H9 (cell line): Measurements from ENCODE around the gene DNAH12. TPM values are rescaled to one million over a fixed set of nuclear protein-coding genes. Genes with fewer than 3 reads are reported as not detected.

ENCODE experiments used
- DNase-seq: peaks from one replicate; pipeline ENCODE4 v3.0.0-alpha.2; 2017
- H2AFZ ChIP-seq: one replicate; pipeline ENCODE4 v1.6.1; 2013; ENCODE audit warnings: mild to moderate bottlenecking, low read length, control low read depth, moderate library complexity
- H2AK5ac ChIP-seq: 2 replicates; pipeline ENCODE4 v1.6.1; 2013; ENCODE audit warnings: low read length, control low read depth, mixed read lengths; ENCODE audit not compliant: insufficient read length
- H2BK120ac ChIP-seq: one replicate; pipeline ENCODE4 v1.6.1; 2013; ENCODE audit warnings: low read depth, mild to moderate bottlenecking, low read length, control low read depth, inconsistent platforms; ENCODE audit not compliant: poor library complexity, severe bottlenecking
- H2BK12ac ChIP-seq: 2 replicates; pipeline ENCODE4 v1.6.1; 2013; ENCODE audit warnings: low read length, control low read depth, mixed read lengths, low read depth; ENCODE audit not compliant: insufficient read length
- H2BK15ac ChIP-seq: 2 replicates; pipeline ENCODE4 v1.6.1; 2013; ENCODE audit warnings: low read depth, low read length, control low read depth
- H2BK20ac ChIP-seq: one replicate; pipeline ENCODE4 v1.6.1; 2013; ENCODE audit warnings: low read depth, mild to moderate bottlenecking, low read length, control low read depth, inconsistent platforms; ENCODE audit not compliant: poor library complexity, severe bottlenecking
- H2BK5ac ChIP-seq: 2 replicates; pipeline ENCODE4 v1.6.1; 2013; ENCODE audit warnings: low read length, control low read depth, mixed read lengths; ENCODE audit not compliant: insufficient read length
- H3K14ac ChIP-seq: 2 replicates; pipeline ENCODE4 v1.6.1; 2013; ENCODE audit warnings: low read length, control low read depth; ENCODE audit not compliant: insufficient read depth
- H3K18ac ChIP-seq: 2 replicates; pipeline ENCODE4 v1.6.1; 2013; ENCODE audit warnings: low read depth, mild to moderate bottlenecking, mixed read lengths, low read length, control low read depth; ENCODE audit not compliant: insufficient read length
- H3K23ac ChIP-seq: 2 replicates; pipeline ENCODE4 v1.6.1; 2013; ENCODE audit warnings: low read length, control low read depth, mixed read lengths, low read depth; ENCODE audit not compliant: insufficient read length
- H3K23me2 ChIP-seq: 2 replicates; pipeline ENCODE4 v1.6.1; 2013; ENCODE audit warnings: low read depth, mild to moderate bottlenecking, mixed read lengths, low read length, control low read depth; ENCODE audit not compliant: insufficient read length, poor library complexity, severe bottlenecking
- H3K27ac ChIP-seq: 2 replicates; pipeline ENCODE4 v1.5.1; 2013; ENCODE audit warnings: low read length, control low read depth, mixed read lengths, low read depth; ENCODE audit not compliant: insufficient read length
- H3K27me3 ChIP-seq: 2 replicates; pipeline ENCODE4 v1.6.1; 2013; ENCODE audit warnings: low read length, control low read depth, inconsistent platforms; ENCODE audit not compliant: insufficient read depth
- H3K4ac ChIP-seq: 2 replicates; pipeline ENCODE4 v1.6.1; 2013; ENCODE audit warnings: low read depth, mild to moderate bottlenecking, control low read depth, inconsistent platforms, low read length, moderate library complexity
- H3K4me1 ChIP-seq: 2 replicates; pipeline ENCODE4 v1.6.1; 2013; ENCODE audit warnings: low read length, control low read depth, inconsistent platforms; ENCODE audit not compliant: insufficient read depth
- H3K4me2 ChIP-seq: 2 replicates; pipeline ENCODE4 v1.6.1; 2013; ENCODE audit warnings: low read length, control low read depth, mixed read lengths; ENCODE audit not compliant: insufficient read length, insufficient read depth
- H3K56ac ChIP-seq: 2 replicates; pipeline ENCODE4 v1.6.1; 2013; ENCODE audit warnings: low read depth, mild to moderate bottlenecking, mixed read lengths, low read length, control low read depth; ENCODE audit not compliant: insufficient read length
- H3K79me1 ChIP-seq: 2 replicates; pipeline ENCODE4 v1.6.1; 2013; ENCODE audit warnings: low read depth, mild to moderate bottlenecking, moderate library complexity, low read length, control low read depth, inconsistent platforms; ENCODE audit not compliant: insufficient read depth, poor library complexity, severe bottlenecking
- H3K79me2 ChIP-seq: 2 replicates; pipeline ENCODE4 v1.6.1; 2013; ENCODE audit warnings: low read length, control low read depth, inconsistent platforms; ENCODE audit not compliant: insufficient read depth
- H3K9ac ChIP-seq: 2 replicates; pipeline ENCODE4 v1.6.1; 2013; ENCODE audit warnings: low read length, control low read depth, mixed read lengths; ENCODE audit not compliant: insufficient read length; ENCODE audit errors: extremely low read depth
- H3K9me3 ChIP-seq: one replicate; pipeline ENCODE4 v1.6.1; 2013; ENCODE audit warnings: low read depth, low read length, inconsistent platforms; ENCODE audit not compliant: control insufficient read depth
- H3T11ph ChIP-seq: one replicate; pipeline ENCODE4 v1.6.1; 2013; ENCODE audit warnings: mild to moderate bottlenecking, low read length, control low read depth, inconsistent platforms
- H4K20me1 ChIP-seq: one replicate; pipeline ENCODE4 v1.6.1; 2013; ENCODE audit not compliant: control insufficient read depth, insufficient read length, insufficient read depth
- H4K5ac ChIP-seq: 2 replicates; pipeline ENCODE4 v1.6.1; 2013; ENCODE audit warnings: low read depth, mild to moderate bottlenecking, mixed read lengths, low read length, control low read depth; ENCODE audit not compliant: insufficient read length
- H4K8ac ChIP-seq: replicated peaks from 2 replicates; pipeline ENCODE4 v1.6.1; 2013; ENCODE audit warnings: low read length, control low read depth, mixed read lengths, low read depth; ENCODE audit not compliant: insufficient read length
- H4K91ac ChIP-seq: 2 replicates; pipeline ENCODE4 v1.6.1; 2013; ENCODE audit warnings: low read depth, mild to moderate bottlenecking, moderate library complexity, mixed read lengths, low read length, control low read depth; ENCODE audit not compliant: insufficient read length
- H3K27ac Mint-ChIP-seq, 3 experiments: 2 replicates in 2 of 3; 3 replicates in 1 of 3; pipeline ENCODE4 v1.8.0; 2020 to 2021; ENCODE audit warnings: mixed read lengths in 3 of 3, mild to moderate bottlenecking in 1 of 3, moderate library complexity in 1 of 3
- H3K27me3 Mint-ChIP-seq: 2 replicates; pipeline ENCODE4 v1.8.0; 2021; ENCODE audit warnings: low read depth, mild to moderate bottlenecking, moderate library complexity, mixed read lengths
- H3K36me3 Mint-ChIP-seq, 3 experiments: 2 replicates in 2 of 3; 3 replicates in 1 of 3; pipeline ENCODE4 v1.8.0; 2020 to 2021; ENCODE audit warnings: low read depth in 3 of 3, mixed read lengths in 3 of 3; ENCODE audit not compliant: insufficient read depth in 1 of 3
- H3K4me1 Mint-ChIP-seq, 2 experiments: 2 replicates each; pipeline ENCODE4 v1.8.0; 2020; ENCODE audit warnings: mixed read lengths in 2 of 2
- H3K4me3 Mint-ChIP-seq, 2 experiments: 2 replicates in 1 of 2; 3 replicates in 1 of 2; pipeline ENCODE4 v1.8.0; 2020 to 2021; ENCODE audit warnings: mild to moderate bottlenecking in 2 of 2, mixed read lengths in 2 of 2, moderate library complexity in 1 of 2
- H3K9me3 Mint-ChIP-seq, 2 experiments: 2 replicates in 1 of 2; 3 replicates in 1 of 2; pipeline ENCODE4 v1.8.0; 2020; ENCODE audit warnings: mild to moderate bottlenecking in 2 of 2, mixed read lengths in 2 of 2, moderate library complexity in 1 of 2
- CTCF ChIP-seq: fragments of 200-600 bp; sonication (generic); conservative IDR thresholded peaks from 3 replicates; pipeline ENCODE4 v1.8.0; 2021; ENCODE audit warnings: antibody characterized with exemption, mild to moderate bottlenecking
- WGBS: extraction: QIAGEN DNeasy Blood & Tissue Kit; methylation state at CpG from one replicate; pipeline ENCODE4 v1.1.7; 2013; ENCODE audit warnings: missing lambda C conversion rate, low lambda C conversion rate, mixed read lengths; ENCODE audit not compliant: insufficient read length; ENCODE audit errors: extremely low coverage; 5-methylcytosine and 5-hydroxymethylcytosine counted together
- total RNA-seq: library from RNA; stranded (reverse); gene quantifications from 2 replicates; pipeline ENCODE4 v1.2.1, GENCODE V29; 2021

DNAH12 gene
- total RNA-seq, 1 experiment from 2014 or later = not detected

- no peaks in the 10 kb centered on the region for H3K27me3 Mint-ChIP-seq
- H4K20me1 ChIP-seq = no peaks in the 10 kb centered on the region
- TF ChIP-seq CTCF = no peak
- no peak for DNase-seq
- H3K27ac Mint-ChIP-seq = peak overlapping the region in 2 of 3 experiments; percentile 16 to 19; a peak in 1 of 7 replicates
- H2AK5ac ChIP-seq = no peak overlapping the region
- H3K4me3 Mint-ChIP-seq = no peak overlapping the region
- no peak overlapping the region for H4K5ac ChIP-seq
- H3K4me1 Mint-ChIP-seq = peaks cover 0 to 7% of the 10 kb centered on the region in 2 experiments; a peak in 1 of 4 replicates
- no peaks in the 10 kb centered on the region for H3K27me3 ChIP-seq
- H3K9me3 Mint-ChIP-seq = no peaks in the 10 kb centered on the region
- no CpG with 5 or more reads among the region's 6 CpGs for WGBS
- H3K9me3 ChIP-seq = no peaks in the 10 kb centered on the region
- no peak overlapping the region for H3K56ac ChIP-seq
- no peaks in the 10 kb centered on the region for H3K4me1 ChIP-seq
- no peak overlapping the region for H3K4ac ChIP-seq
- no peak overlapping the region for H3K9ac ChIP-seq
- H4K8ac ChIP-seq = no peak overlapping the region
- no peak overlapping the region for H2BK120ac ChIP-seq
- H2BK12ac ChIP-seq = no peak overlapping the region
- H3K79me1 ChIP-seq = peaks cover 3% of the 10 kb centered on the region
- no peak overlapping the region for H3K4me2 ChIP-seq
- no peak overlapping the region for H2BK15ac ChIP-seq
- H2AFZ ChIP-seq = no peak overlapping the region
- H3K18ac ChIP-seq = no peak overlapping the region
- peaks cover 7 to 24% (median 14%) of the 10 kb centered on the region in 3 experiments; a peak in 6 of 7 replicates for H3K36me3 Mint-ChIP-seq
- H3K79me2 ChIP-seq = peaks cover 23% of the 10 kb centered on the region; the same call in 1 of the 2 replicates
- no peak overlapping the region for H3T11ph ChIP-seq
- no peak overlapping the region for H3K14ac ChIP-seq
- no peak overlapping the region for H3K27ac ChIP-seq
- no peak overlapping the region for H4K91ac ChIP-seq
- H2BK20ac ChIP-seq = no peak overlapping the region
- no peak overlapping the region for H2BK5ac ChIP-seq
- no peaks in the 10 kb centered on the region for H3K23me2 ChIP-seq
- H3K23ac ChIP-seq = no peak overlapping the region
Observed at GRCh38 chr3:57586778-57587177, 42.6 kb upstream of the DNAH12 start.
